ES-I3 (cell line): ENCODE results near the gene SEC16A.

ENCODE experiments used
- H3K36me3 ChIP-seq: 2 replicates; pipeline ENCODE4 v1.6.1; 2013; ENCODE audit warnings: mild to moderate bottlenecking, low read length, control low read depth, moderate library complexity; ENCODE audit not compliant: insufficient read depth
- H3K4me1 ChIP-seq: 2 replicates; pipeline ENCODE4 v1.6.1; 2013; ENCODE audit warnings: mild to moderate bottlenecking, control low read depth, low read length; ENCODE audit not compliant: insufficient read depth
- H3K9ac ChIP-seq: 2 replicates; pipeline ENCODE4 v1.6.1; 2013; ENCODE audit warnings: low read depth, mild to moderate bottlenecking, low read length, moderate library complexity
- H3K9me3 ChIP-seq: 2 replicates; pipeline ENCODE4 v1.6.1; 2013; ENCODE audit warnings: mild to moderate bottlenecking, low read length, moderate library complexity; ENCODE audit not compliant: control insufficient read depth, insufficient read depth

SEC16A gene

GRCh38 chr9:136460772-136461325 is 22.0 kb downstream of the SEC16A start:
- Histone ChIP-seq H3K36me3 (peaks cover 68% of the 10 kb centered on the region), H3K9ac (no peak overlapping the region), H3K9me3 (no peaks in the 10 kb centered on the region), H3K4me1 (no peaks in the 10 kb centered on the region)

DNA sequence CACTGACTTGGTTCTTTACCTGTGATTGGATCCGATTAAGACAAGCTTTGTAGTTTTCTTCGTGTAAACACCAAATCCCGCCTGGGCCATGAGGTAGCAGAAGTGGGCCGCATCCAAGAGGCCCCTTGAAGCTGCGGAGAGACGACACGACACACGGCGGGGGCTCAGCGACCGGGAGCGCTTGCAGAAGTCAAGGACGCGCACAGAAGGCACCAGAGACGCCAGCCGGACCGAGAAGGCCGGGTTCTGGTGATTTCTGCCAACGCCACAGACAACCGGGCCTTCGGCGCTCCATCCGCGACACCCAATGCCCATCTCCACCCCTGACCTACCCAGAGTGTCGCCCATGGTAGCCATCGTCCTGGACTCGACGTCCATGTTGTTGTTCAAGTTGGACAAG is 23.4 kb downstream of the SEC16A start:
- H3K4me1 ChIP-seq, result no peaks in the 10 kb centered on the region
- no peaks in the 10 kb centered on the region for H3K9me3 ChIP-seq
- peaks cover 65% of the 10 kb centered on the region for H3K36me3 ChIP-seq
- H3K9ac ChIP-seq, result no peak overlapping the region

DNA sequence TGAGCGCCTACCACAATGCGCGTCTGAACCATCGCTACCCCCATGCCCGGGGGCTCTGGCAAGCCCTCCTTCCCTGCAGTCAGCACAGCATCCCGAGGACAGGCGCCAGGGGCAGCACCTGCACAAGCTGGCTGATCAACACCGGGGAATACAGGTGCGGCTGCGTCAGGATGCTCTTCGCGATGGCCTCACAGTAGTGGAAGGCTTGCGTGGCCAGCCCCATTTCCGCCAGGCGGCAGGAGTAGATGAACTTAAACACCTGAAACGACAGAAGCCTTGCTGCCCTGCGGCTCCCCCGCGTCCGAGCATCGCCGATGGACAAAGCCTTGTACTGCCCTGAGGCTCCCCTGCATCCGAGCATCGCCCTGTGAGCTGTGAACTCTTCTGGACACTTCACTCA is 25.5 kb downstream of the SEC16A start:
- Histone ChIP-seq H3K4me1 (no peaks in the 10 kb centered on the region), H3K9ac (no peak overlapping the region), H3K9me3 (no peaks in the 10 kb centered on the region), H3K36me3 (peaks cover 57% of the 10 kb centered on the region)

GRCh38 chr9:136456258-136456657 is 26.6 kb downstream of the SEC16A start:
- H3K9me3 ChIP-seq, result no peaks in the 10 kb centered on the region
- H3K36me3 ChIP-seq, result peaks cover 60% of the 10 kb centered on the region
- no peaks in the 10 kb centered on the region for H3K4me1 ChIP-seq
- no peak overlapping the region for H3K9ac ChIP-seq

- H3K4me1 ChIP-seq, result no peaks in the 10 kb centered on the region
- no peak overlapping the region for H3K9ac ChIP-seq
- peaks cover 57% of the 10 kb centered on the region for H3K36me3 ChIP-seq
These were observed 27.5 kb downstream of the SEC16A start for GRCh38 chr9:136455043-136456002.

DNA sequence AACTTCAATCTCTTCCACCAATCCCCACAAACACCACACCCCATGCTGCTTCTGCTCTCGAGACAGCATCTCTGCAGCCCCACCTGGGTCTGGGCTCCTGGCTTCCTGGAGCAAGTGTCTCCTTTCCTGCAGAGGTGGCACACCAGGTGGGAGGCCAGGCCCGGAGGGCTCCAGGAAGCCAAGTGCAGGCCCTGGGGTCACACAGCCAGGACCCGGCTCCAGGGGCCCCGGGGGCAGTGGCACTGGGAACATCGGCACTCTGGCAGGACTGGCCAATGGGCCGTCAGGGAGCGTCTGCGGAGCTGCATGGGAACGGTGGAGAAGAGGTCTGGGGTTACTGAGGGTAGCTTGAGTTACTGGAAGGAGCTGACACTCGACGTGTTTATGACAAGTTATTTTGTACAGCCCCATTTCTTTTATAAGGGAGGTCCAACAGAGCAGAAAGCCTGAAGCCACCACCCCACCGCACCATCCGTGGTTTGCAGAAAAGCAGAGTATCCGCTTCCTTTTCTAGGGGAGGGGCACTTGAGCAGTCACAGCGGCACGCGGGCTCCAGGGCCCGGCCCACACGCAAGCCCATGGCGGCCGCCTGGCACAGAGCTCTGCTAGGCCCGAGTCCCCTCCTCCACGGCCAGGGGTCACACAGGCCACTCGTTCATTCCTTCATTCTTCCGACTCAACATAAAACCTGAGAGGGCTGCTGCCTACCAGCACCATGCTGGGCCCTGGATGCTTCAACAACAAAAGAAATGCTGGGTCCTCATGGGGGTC is 28.6 kb downstream of the SEC16A start:
- no peaks in the 10 kb centered on the region for H3K9me3 ChIP-seq
- H3K4me1 ChIP-seq, result no peaks in the 10 kb centered on the region
- no peak overlapping the region for H3K9ac ChIP-seq
- H3K36me3 ChIP-seq, result peaks cover 48% of the 10 kb centered on the region

More at GRCh38 chr9:136455043-136456002, 27.5 kb downstream of the SEC16A start:
- no peaks in the 10 kb centered on the region for H3K9me3 ChIP-seq

DNA sequence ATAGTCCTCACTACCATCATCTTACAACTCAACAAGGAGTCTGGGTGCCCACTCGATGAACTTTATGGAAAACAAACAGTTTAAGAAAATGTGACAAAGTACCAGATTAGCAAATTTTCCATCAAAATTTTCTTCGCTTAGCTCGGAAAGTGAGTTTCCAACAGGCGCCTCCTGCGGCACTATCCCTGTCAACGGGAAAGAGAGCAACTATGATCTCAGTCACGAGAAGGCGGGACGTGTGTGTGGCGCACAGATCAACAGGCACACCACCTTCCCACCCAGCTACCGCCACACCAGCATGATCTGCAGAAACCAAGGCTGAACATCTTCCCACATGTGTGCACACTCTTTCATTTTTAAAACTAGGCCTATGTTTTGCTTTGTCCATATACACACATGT is 29.5 kb downstream of the SEC16A start:
- H3K4me1 ChIP-seq, result no peaks in the 10 kb centered on the region
- H3K9me3 ChIP-seq, result no peaks in the 10 kb centered on the region
- H3K36me3 ChIP-seq, result peaks cover 42% of the 10 kb centered on the region

GRCh38 chr9:136451221-136451877 is 31.5 kb downstream of the SEC16A start:
- Histone ChIP-seq H3K9me3 (no peaks in the 10 kb centered on the region), H3K36me3 (peaks cover 39% of the 10 kb centered on the region), H3K9ac (no peak overlapping the region), H3K4me1 (no peaks in the 10 kb centered on the region)

More for the DNA sequence above, 29.5 kb downstream of the SEC16A start:
- H3K9ac ChIP-seq, result no peak overlapping the region

GRCh38 chr9:136448655-136449054 is 34.2 kb downstream of the SEC16A start:
- peaks cover 46% of the 10 kb centered on the region for H3K36me3 ChIP-seq
- no peaks in the 10 kb centered on the region for H3K4me1 ChIP-seq
- no peak overlapping the region for H3K9ac ChIP-seq
- H3K9me3 ChIP-seq, result no peaks in the 10 kb centered on the region

GRCh38 chr9:136447173-136447778 is 35.6 kb downstream of the SEC16A start:
- Histone ChIP-seq H3K4me1 (no peaks in the 10 kb centered on the region), H3K36me3 (peaks cover 45% of the 10 kb centered on the region), H3K9me3 (no peaks in the 10 kb centered on the region), H3K9ac (no peak overlapping the region)

- H3K36me3 ChIP-seq, result peaks cover 45% of the 10 kb centered on the region
These were observed 37.0 kb downstream of the SEC16A start for GRCh38 chr9:136445799-136446198.

DNA sequence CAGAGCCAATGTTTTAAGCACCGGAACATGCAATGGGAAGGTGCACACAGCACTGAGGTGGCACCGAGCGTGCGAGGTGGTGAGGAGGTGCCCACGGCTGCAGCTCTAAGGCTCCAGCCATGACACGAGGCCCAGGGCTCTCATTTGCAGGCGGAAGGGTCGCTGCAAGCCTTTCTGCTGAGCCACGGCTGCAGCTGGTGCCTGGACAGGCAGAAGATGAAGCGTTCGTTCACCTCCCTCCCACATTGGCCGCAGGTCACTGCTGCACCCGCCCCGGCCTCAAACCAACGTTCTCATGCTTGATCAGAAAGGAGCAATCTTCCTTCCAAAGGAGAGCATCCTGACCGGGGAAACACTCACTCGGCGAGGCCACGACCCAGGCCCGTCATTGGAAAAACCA is 38.7 kb downstream of the SEC16A start:
- Histone ChIP-seq H3K9ac (no peak overlapping the region), H3K36me3 (peaks cover 39% of the 10 kb centered on the region), H3K9me3 (no peaks in the 10 kb centered on the region), H3K4me1 (no peaks in the 10 kb centered on the region)

More at GRCh38 chr9:136445799-136446198, 37.0 kb downstream of the SEC16A start:
- Histone ChIP-seq H3K9ac (no peak overlapping the region), H3K9me3 (no peaks in the 10 kb centered on the region), H3K4me1 (no peaks in the 10 kb centered on the region)

DNA sequence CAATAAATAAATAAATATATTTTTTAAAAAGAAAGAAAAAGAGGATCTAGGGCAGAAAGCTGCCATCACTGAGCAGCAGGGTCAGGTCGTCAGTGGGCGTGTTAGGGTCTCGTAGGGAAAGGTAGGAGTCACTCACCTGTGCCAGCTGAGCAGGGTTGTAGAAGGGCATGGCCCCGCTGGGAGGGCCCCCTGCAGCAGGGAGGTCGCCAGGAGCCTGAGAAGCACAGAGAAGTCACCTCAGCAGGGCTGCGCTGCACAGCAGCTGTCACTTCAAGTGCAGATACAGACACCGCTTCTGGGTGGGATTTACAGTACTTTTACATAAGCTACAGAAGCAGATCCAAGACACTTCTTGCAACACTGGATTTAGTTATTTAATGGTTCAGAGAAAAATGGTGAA is 39.2 kb downstream of the SEC16A start:
- Histone ChIP-seq H3K4me1 (no peaks in the 10 kb centered on the region), H3K9ac (no peak overlapping the region), H3K36me3 (peaks cover 39% of the 10 kb centered on the region), H3K9me3 (no peaks in the 10 kb centered on the region)

- Histone ChIP-seq H3K4me1 (no peaks in the 10 kb centered on the region), H3K9ac (no peak overlapping the region), H3K9me3 (no peaks in the 10 kb centered on the region), H3K36me3 (peaks cover 34% of the 10 kb centered on the region)
These were observed 39.8 kb downstream of the SEC16A start for GRCh38 chr9:136443087-136443486.
